ENCODE results near the gene PKP2. TPM values are rescaled to one million over a fixed set of nuclear protein-coding genes. Genes with fewer than 3 reads are reported as not detected.
"Not testable (repeated sequence)": the region's sequence is repeated elsewhere in the genome, so short reads cannot be mapped to it uniquely, and the experiment has no call there.

Gene PKP2
- total RNA-seq, 3 donors from 2014 or later, result 28.5 to 39.2 (median 32.5) TPM

DNA sequence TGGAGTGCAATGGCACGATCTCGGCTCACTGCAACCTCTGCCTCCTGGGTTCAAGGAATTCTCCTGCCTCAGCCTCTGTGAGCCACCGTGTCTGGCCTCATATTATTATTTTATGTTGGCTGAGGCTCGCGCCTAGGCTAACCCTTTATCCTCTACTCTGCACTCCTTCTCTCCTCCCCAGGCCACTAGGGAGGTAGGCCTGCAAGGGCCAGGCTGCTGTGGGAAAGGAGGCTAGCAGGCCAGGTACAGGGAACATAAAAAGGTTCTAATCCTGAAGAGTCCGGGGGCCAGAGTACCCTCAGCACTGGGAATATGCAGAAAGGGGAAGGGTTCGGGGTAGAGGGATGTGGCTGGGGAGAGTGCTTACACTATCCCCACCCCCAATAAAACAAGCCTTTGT lies 14.9 kb downstream of the PKP2 start:
- no peak for DNase-seq (ENCODE audit: low spot score in 2 of 2)
- H3K27me3 ChIP-seq, result no peaks in the 10 kb centered on the region
- no peak overlapping the region for H3K27ac ChIP-seq
- H3K36me3 ChIP-seq, result peaks cover 4% of the 10 kb centered on the region
- TF ChIP-seq, protein P1, sequence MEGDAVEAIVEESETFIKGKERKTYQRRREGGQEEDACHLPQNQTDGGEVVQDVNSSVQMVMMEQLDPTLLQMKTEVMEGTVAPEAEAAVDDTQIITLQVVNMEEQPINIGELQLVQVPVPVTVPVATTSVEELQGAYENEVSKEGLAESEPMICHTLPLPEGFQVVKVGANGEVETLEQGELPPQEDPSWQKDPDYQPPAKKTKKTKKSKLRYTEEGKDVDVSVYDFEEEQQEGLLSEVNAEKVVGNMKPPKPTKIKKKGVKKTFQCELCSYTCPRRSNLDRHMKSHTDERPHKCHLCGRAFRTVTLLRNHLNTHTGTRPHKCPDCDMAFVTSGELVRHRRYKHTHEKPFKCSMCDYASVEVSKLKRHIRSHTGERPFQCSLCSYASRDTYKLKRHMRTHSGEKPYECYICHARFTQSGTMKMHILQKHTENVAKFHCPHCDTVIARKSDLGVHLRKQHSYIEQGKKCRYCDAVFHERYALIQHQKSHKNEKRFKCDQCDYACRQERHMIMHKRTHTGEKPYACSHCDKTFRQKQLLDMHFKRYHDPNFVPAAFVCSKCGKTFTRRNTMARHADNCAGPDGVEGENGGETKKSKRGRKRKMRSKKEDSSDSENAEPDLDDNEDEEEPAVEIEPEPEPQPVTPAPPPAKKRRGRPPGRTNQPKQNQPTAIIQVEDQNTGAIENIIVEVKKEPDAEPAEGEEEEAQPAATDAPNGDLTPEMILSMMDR (IDR thresholded peaks at IDR 0.05), result no peak
- TF ChIP-seq POLR2AphosphoS5 (IDR thresholded peaks at IDR 0.05), result no peak
- TF ChIP-seq POLR2A (IDR thresholded peaks at IDR 0.05), result no peak
- intact Hi-C loops (cut with DNase I; ENCODE audit: low total_unique reads), result no loop called here
- H3K4me1 ChIP-seq, result no peaks in the 10 kb centered on the region
- no peak overlapping the region for H3K4me3 ChIP-seq
- no peaks in the 10 kb centered on the region for H3K9me3 ChIP-seq

DNA sequence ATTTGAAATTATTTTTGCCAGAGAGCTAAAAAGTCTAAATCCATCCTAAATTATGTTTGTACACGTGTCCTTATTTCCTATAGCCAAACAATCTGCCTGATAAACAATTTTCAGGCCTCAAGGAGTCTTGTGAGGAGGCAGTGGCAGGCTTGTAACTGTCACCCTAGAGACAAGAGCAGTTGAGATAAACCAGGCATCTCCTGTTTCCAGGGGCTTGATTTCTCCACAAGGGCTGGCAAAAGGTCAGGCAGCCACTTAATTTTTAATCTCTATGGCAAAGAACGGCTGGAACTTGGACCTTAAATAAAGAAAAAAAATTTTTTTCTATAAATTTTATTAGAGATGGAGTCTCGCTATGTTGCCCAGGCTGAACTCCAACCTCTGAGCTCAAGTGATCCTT lies 15.5 kb downstream of the PKP2 start:
- H3K4me3 ChIP-seq, result no peak overlapping the region
- no peaks in the 10 kb centered on the region for H3K27me3 ChIP-seq
- H3K27ac ChIP-seq, result no peak overlapping the region
- no peaks in the 10 kb centered on the region for H3K9me3 ChIP-seq
- no peaks in the 10 kb centered on the region for H3K4me1 ChIP-seq
- TF ChIP-seq POLR2A (IDR thresholded peaks at IDR 0.05) (no peak), POLR2AphosphoS5 (IDR thresholded peaks at IDR 0.05) (no peak)
- intact Hi-C loops (cut with DNase I; ENCODE audit: low total_unique reads), result no loop called here
- no peak for DNase-seq (ENCODE audit: low spot score in 2 of 2)
- H3K36me3 ChIP-seq, result peaks cover 4% of the 10 kb centered on the region

DNA sequence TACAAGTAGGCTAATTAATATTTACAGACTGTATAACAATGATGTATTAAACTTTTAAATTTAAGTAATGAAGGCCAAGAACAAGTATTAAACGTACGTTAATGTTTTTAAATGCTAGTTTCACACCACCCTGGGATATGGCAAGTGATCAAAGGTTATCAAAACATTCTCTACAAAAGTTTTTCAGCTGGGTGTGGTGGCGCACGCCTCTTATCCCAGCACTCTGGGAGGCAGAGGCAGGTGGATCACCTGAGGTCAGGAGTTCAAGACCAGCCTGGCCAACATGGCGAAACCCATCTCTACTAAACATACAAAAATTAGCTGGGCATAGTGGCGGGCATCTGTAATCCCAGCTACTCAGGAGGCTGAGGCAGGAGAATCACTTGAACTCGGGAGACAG lies 17.5 kb downstream of the PKP2 start:
- H3K27me3 ChIP-seq; H3K4me1 ChIP-seq; intact Hi-C loops (cut with DNase I; ENCODE audit: low total_unique reads); DNase-seq (ENCODE audit: low spot score in 2 of 2); H3K27ac ChIP-seq; H3K4me3 ChIP-seq; H3K9me3 ChIP-seq; H3K36me3 ChIP-seq: not testable (repeated sequence)

DNA sequence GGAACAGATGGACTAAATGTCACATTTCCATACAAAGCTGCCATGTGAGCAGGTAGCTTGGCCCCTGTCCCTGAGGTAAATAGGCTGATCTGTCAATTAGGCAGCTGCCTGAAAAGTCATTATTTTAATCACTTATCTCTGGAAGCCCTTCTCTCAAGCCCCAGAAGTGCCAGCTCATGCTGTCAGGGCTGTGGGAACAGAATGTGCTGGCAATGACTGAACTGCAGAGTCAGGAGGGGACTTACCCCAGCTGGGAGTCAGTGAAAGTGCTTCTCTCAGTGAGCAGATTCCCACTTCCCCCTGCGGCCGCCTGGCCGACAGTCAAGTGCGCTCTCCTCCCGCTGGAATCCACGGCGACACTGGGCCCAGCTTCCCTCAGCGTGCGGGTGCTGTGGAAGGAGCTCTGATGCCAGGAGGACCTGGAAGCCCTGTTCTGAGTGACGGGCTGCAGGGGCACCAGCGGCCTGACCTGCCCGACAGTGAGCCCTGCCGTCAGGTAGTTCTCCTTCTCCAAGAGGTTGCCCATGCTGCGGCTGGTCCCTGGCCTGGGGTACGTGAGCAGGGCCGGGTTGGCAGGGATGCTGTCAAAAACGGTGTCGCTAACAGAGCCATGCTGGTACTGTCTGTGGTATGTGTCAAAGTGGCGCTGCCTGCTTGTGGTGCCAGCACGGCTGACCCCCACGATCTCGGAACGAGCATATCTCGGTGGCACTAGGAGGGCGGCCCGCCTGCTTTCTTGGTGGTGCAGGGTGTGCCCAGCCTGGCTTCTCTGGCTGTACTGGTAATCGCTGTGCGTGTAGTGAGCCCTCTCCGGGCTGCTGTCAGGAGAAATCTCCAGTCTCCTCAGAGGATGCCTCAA lies 18.7 kb downstream of the PKP2 start:
- Histone ChIP-seq H3K36me3 (peaks cover 4% of the 10 kb centered on the region), H3K27me3 (no peaks in the 10 kb centered on the region), H3K27ac (no peak overlapping the region), H3K9me3 (no peaks in the 10 kb centered on the region), H3K4me1 (no peaks in the 10 kb centered on the region), H3K4me3 (no peak overlapping the region)
- intact Hi-C loops (cut with DNase I; ENCODE audit: low total_unique reads), result no loop called here
- peak in 1 of 3 donors; percentile 41 for TF ChIP-seq POLR2AphosphoS5 (IDR thresholded peaks at IDR 0.05)
- no peak for TF ChIP-seq POLR2A (IDR thresholded peaks at IDR 0.05)
- DNase-seq (ENCODE audit: low spot score in 2 of 2), result no peak

DNA sequence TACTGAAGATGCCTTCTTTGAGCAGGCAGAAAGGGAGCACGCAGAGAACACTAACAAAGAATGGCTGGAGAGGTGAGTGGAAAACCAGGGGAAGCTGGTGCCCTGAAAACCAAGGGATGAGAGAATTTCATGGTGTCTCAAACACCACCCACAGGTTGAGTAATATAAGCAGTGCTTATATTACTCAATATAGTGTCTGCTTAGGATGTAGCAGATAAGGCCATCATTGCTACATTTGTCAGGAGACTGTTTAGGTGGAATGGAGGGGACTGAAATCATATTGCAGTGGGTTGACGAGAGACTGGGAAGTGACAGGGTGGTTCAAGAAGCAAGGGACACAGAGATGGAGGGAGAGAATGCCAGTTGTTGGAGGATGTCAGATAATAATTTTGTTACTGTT lies 20.6 kb downstream of the PKP2 start:
- Histone ChIP-seq H3K27ac (no peak overlapping the region), H3K9me3 (no peaks in the 10 kb centered on the region), H3K27me3 (no peaks in the 10 kb centered on the region), H3K4me3 (no peak overlapping the region), H3K36me3 (peaks cover 4% of the 10 kb centered on the region), H3K4me1 (no peaks in the 10 kb centered on the region)
- DNase-seq (ENCODE audit: low spot score in 2 of 2), result no peak
- intact Hi-C loops (cut with DNase I; ENCODE audit: low total_unique reads), result no loop called here
- TF ChIP-seq, protein P1 (IDR thresholded peaks at IDR 0.05), result no peak
- TF ChIP-seq POLR2A (IDR thresholded peaks at IDR 0.05) (no peak), POLR2AphosphoS5 (IDR thresholded peaks at IDR 0.05) (no peak)

DNA sequence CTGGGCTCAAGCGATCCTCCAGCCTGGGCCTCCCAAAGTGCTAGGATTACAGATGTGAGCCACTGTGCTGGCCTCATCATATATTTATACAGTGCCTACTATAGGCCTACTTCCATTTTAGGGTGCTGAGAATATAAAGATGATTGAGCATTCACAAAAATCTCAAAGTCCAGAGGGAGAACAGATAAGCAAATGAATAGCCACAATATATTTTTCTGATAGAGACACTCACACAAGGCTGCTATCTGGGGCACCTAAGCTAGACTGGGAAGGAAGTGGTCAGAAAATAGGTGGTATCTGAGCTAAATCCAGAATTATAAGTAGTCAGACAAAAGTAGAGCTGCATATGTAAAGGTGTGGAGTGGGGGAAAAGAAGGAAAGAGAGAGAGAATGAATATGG lies 21.6 kb downstream of the PKP2 start:
- Histone ChIP-seq H3K27me3 (no peaks in the 10 kb centered on the region), H3K4me1 (no peaks in the 10 kb centered on the region), H3K36me3 (peaks cover 4% of the 10 kb centered on the region), H3K9me3 (no peaks in the 10 kb centered on the region), H3K4me3 (no peak overlapping the region), H3K27ac (no peak overlapping the region)
- no peak for TF ChIP-seq POLR2A (IDR thresholded peaks at IDR 0.05)
- no peak for TF ChIP-seq POLR2AphosphoS5 (IDR thresholded peaks at IDR 0.05)
- TF ChIP-seq, protein P1 (IDR thresholded peaks at IDR 0.05), result no peak
- no peak for DNase-seq (ENCODE audit: low spot score in 2 of 2)
- intact Hi-C loops (cut with DNase I; ENCODE audit: low total_unique reads), result no loop called here

Data from breast epithelium (tissue), 4 donors.